ENCODE data around the gene GPC6.

The GPC6 gene

DNA sequence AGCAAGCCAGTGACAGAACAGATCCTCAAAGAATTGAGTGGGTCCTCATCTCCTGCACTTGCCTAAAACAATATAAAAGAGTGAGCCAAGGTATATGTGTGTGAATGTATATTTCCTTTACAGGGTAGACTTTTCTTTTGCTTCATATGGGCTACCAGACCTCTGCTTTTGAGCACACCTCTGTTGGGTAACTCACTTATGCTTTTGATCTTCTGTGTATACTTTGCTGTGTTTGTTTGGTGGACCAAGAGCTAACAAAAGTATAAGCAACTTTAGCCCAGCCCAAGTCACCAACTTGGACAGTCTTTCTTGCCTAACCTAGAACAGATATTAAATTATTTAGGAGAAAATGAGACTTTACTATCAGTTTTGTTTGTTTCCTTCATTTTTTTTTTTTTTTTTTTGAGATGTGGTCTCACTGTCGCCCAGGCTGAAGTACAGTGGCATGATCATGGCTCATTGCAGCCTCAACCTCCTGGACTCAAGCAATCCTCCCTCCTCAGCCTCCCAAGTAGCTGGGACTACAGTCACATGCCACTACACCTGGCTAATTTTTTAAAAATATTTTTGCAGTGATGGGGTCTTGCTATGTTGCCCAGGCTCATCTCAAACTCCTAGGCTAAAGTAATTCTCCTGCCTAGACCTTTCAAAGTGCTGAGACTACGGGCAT, 739.8 kb downstream of the GPC6 start:
- Histone ChIP-seq H2BK5ac (ENCODE audit: low read length) (no peak overlapping the region), H3K4me2 (ENCODE audit: low read length) (no peak overlapping the region), H3K4me1 (ENCODE audit: control insufficient read depth, low read depth, low read length) (peaks cover 1% of the 10 kb centered on the region), H3K23ac (ENCODE audit: low read length) (no peak overlapping the region), H3K79me1 (ENCODE audit: low read length) (no peaks in the 10 kb centered on the region), H4K8ac (ENCODE audit: low read depth, low read length) (no peak overlapping the region), H3K56ac (ENCODE audit: low read length) (no peak overlapping the region), H3K27ac (ENCODE audit: low read depth, low read length) (no peak overlapping the region), H3K27me3 (ENCODE audit: insufficient read depth, low read length, poor library complexity) (no peaks in the 10 kb centered on the region), H2BK15ac (replicated peaks; ENCODE audit: low read depth) (no peak overlapping the region), H2AK5ac (ENCODE audit: low read length) (no peak overlapping the region), H3K36me3 (ENCODE audit: control insufficient read depth, insufficient read depth, low read length) (no peaks in the 10 kb centered on the region), H3K4ac (ENCODE audit: low read depth, low read length) (no peak overlapping the region), H3K4me3 (ENCODE audit: low read length) (no peak overlapping the region), H4K5ac (ENCODE audit: low read length) (no peak overlapping the region), H3K79me2 (ENCODE audit: control insufficient read depth, insufficient read depth, low read length) (no peaks in the 10 kb centered on the region), H3K9ac (ENCODE audit: low read length) (no peak overlapping the region), H2BK120ac (ENCODE audit: low read depth, low read length) (no peak overlapping the region), H3K18ac (ENCODE audit: low read length) (no peak overlapping the region)
- no peak for DNase-seq
- WGBS (ENCODE audit: extremely low coverage, insufficient coverage, low lambda C conversion rate), result no CpG with 5 or more reads among the region's 2 CpGs

DNA sequence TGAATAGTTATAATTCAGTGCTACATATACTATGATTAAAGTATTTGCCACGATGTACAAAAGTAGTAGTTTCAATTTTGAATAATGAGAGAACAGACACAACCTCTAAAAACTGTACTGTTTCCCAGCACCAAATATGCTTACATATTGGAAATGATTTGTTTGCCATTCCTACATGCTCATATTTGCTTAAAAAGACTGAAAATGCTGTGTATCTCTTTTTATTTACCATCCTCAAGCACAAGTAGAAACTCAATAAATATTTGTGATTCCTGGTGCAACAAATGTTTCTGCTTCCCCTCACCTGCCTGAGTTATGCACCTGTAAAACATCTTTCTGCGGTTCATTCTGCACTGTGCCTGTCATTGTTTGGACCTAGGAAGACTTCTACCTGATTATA, 740.7 kb downstream of the GPC6 start:
- no peaks in the 10 kb centered on the region for H3K79me2 ChIP-seq (ENCODE audit: control insufficient read depth, insufficient read depth, low read length)
- H4K8ac ChIP-seq (ENCODE audit: low read depth, low read length), result no peak overlapping the region
- no peak overlapping the region for H3K56ac ChIP-seq (ENCODE audit: low read length)
- no peak for DNase-seq
- H2BK5ac ChIP-seq (ENCODE audit: low read length), result no peak overlapping the region
- H3K9ac ChIP-seq (ENCODE audit: low read length), result no peak overlapping the region
- H3K18ac ChIP-seq (ENCODE audit: low read length), result no peak overlapping the region
- H2AK5ac ChIP-seq (ENCODE audit: low read length), result no peak overlapping the region
- no peak overlapping the region for H3K27ac ChIP-seq (ENCODE audit: low read depth, low read length)
- H4K5ac ChIP-seq (ENCODE audit: low read length), result no peak overlapping the region
- peaks cover 1% of the 10 kb centered on the region for H3K4me1 ChIP-seq (ENCODE audit: control insufficient read depth, low read depth, low read length)
- no peaks in the 10 kb centered on the region for H3K79me1 ChIP-seq (ENCODE audit: low read length)
- H3K4me2 ChIP-seq (ENCODE audit: low read length), result no peak overlapping the region
- H2BK15ac ChIP-seq (replicated peaks; ENCODE audit: low read depth), result no peak overlapping the region
- no peak overlapping the region for H2BK120ac ChIP-seq (ENCODE audit: low read depth, low read length)
- no peak overlapping the region for H3K23ac ChIP-seq (ENCODE audit: low read length)
- H3K36me3 ChIP-seq (ENCODE audit: control insufficient read depth, insufficient read depth, low read length), result no peaks in the 10 kb centered on the region
- no peaks in the 10 kb centered on the region for H3K27me3 ChIP-seq (ENCODE audit: insufficient read depth, low read length, poor library complexity)
- WGBS (ENCODE audit: extremely low coverage, insufficient coverage, low lambda C conversion rate), result no CpG with 5 or more reads among the region's 2 CpGs
- H3K4me3 ChIP-seq (ENCODE audit: low read length), result no peak overlapping the region
- no peak overlapping the region for H3K4ac ChIP-seq (ENCODE audit: low read depth, low read length)

DNA sequence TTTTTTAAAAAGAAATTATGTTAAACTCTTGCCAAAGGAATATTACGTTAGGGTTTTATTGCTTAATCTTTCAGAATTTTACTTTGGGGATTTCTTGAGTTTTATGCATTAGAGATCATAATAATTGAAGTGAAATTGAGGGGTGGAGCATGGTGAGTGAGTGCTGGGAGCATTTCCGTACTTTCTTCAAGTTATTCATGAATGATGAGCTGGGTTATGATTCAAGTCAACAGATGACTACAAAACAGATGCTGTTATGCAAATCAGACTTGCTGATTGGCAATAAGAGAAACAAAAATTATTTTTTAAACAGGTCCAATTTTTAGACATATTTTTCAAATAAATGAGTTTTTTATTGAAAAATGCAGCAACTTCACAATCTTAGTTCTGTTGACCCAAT, 748.6 kb downstream of the GPC6 start:
- H4K8ac ChIP-seq (ENCODE audit: low read depth, low read length), result no peak overlapping the region
- no peak overlapping the region for H3K23ac ChIP-seq (ENCODE audit: low read length)
- DNase-seq, result no peak
- no peaks in the 10 kb centered on the region for H3K27me3 ChIP-seq (ENCODE audit: insufficient read depth, low read length, poor library complexity)
- no peak overlapping the region for H4K5ac ChIP-seq (ENCODE audit: low read length)
- no peaks in the 10 kb centered on the region for H3K79me1 ChIP-seq (ENCODE audit: low read length)
- H3K79me2 ChIP-seq (ENCODE audit: control insufficient read depth, insufficient read depth, low read length), result no peaks in the 10 kb centered on the region
- no peak overlapping the region for H2BK5ac ChIP-seq (ENCODE audit: low read length)
- no peak overlapping the region for H3K18ac ChIP-seq (ENCODE audit: low read length)
- no peak overlapping the region for H3K4me2 ChIP-seq (ENCODE audit: low read length)
- no peak overlapping the region for H2BK120ac ChIP-seq (ENCODE audit: low read depth, low read length)
- H3K9ac ChIP-seq (ENCODE audit: low read length), result no peak overlapping the region
- no peak overlapping the region for H3K27ac ChIP-seq (ENCODE audit: low read depth, low read length)
- H3K56ac ChIP-seq (ENCODE audit: low read length), result no peak overlapping the region
- H3K4ac ChIP-seq (ENCODE audit: low read depth, low read length), result no peak overlapping the region
- no peak overlapping the region for H2BK15ac ChIP-seq (replicated peaks; ENCODE audit: low read depth)
- WGBS (ENCODE audit: extremely low coverage, insufficient coverage, low lambda C conversion rate), result 100% methylated on average over 1 of the region's 2 CpGs
- H2AK5ac ChIP-seq (ENCODE audit: low read length), result no peak overlapping the region
- H3K4me3 ChIP-seq (ENCODE audit: low read length), result no peak overlapping the region
- H3K4me1 ChIP-seq (ENCODE audit: control insufficient read depth, low read depth, low read length), result no peaks in the 10 kb centered on the region
- H3K36me3 ChIP-seq (ENCODE audit: control insufficient read depth, insufficient read depth, low read length), result no peaks in the 10 kb centered on the region

DNA sequence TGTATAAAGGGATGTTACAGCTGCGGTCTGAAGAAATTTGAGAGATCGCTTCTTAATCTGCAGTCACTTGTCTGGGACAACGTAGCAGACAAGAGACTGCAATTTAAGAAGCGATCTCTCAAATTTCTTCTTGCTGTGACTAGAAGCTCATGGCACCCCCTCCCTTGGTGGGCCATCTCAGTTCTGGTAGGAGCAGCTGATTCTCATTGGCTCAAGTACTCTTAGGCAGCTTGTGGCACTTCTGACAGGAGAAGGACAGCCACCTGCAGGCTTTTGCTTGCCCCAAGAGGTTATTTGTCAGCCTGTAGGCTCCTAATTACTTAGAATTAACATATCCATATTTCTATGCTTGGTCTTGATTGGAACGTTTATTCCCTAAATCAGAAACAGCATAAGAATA, 749.9 kb downstream of the GPC6 start:
- no peak overlapping the region for H3K56ac ChIP-seq (ENCODE audit: low read length)
- no peak overlapping the region for H3K4ac ChIP-seq (ENCODE audit: low read depth, low read length)
- H2AK5ac ChIP-seq (ENCODE audit: low read length), result no peak overlapping the region
- no peak overlapping the region for H3K18ac ChIP-seq (ENCODE audit: low read length)
- no peaks in the 10 kb centered on the region for H3K4me1 ChIP-seq (ENCODE audit: control insufficient read depth, low read depth, low read length)
- no peak overlapping the region for H4K5ac ChIP-seq (ENCODE audit: low read length)
- H4K8ac ChIP-seq (ENCODE audit: low read depth, low read length), result no peak overlapping the region
- no peak overlapping the region for H3K23ac ChIP-seq (ENCODE audit: low read length)
- no peaks in the 10 kb centered on the region for H3K27me3 ChIP-seq (ENCODE audit: insufficient read depth, low read length, poor library complexity)
- H3K79me1 ChIP-seq (ENCODE audit: low read length), result no peaks in the 10 kb centered on the region
- no peak overlapping the region for H2BK5ac ChIP-seq (ENCODE audit: low read length)
- no peak overlapping the region for H2BK15ac ChIP-seq (replicated peaks; ENCODE audit: low read depth)
- no peak overlapping the region for H3K9ac ChIP-seq (ENCODE audit: low read length)
- no peak overlapping the region for H3K4me3 ChIP-seq (ENCODE audit: low read length)
- H2BK120ac ChIP-seq (ENCODE audit: low read depth, low read length), result peak overlapping the region; percentile 45
- no peaks in the 10 kb centered on the region for H3K79me2 ChIP-seq (ENCODE audit: control insufficient read depth, insufficient read depth, low read length)
- WGBS (ENCODE audit: extremely low coverage, insufficient coverage, low lambda C conversion rate), result no CpG with 5 or more reads among the region's 5 CpGs
- DNase-seq, result no peak
- H3K27ac ChIP-seq (ENCODE audit: low read depth, low read length), result no peak overlapping the region
- no peaks in the 10 kb centered on the region for H3K36me3 ChIP-seq (ENCODE audit: control insufficient read depth, insufficient read depth, low read length)
- no peak overlapping the region for H3K4me2 ChIP-seq (ENCODE audit: low read length)

DNA sequence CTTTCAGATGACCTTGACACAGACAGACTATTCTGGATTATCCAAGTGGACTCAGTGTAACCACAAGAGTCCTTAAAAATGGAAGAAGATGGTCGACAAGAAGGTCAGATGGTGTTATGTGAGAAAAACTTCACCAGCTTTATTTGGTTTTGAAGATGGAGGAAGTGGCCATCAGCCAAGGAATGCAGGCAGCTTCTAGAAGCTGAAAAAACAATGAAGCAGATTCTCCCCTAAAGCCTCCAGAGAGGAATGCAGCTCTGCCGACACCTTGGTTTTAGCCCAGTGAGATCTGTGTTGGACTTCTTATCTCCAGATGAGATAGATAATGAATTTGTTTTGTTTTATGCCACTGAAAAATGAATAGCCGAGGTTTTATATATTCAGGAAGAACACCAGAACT, 751.4 kb downstream of the GPC6 start:
- H3K18ac ChIP-seq (ENCODE audit: low read length), result no peak overlapping the region
- no peak overlapping the region for H2BK15ac ChIP-seq (replicated peaks; ENCODE audit: low read depth)
- no peak overlapping the region for H3K4me3 ChIP-seq (ENCODE audit: low read length)
- H3K4ac ChIP-seq (ENCODE audit: low read depth, low read length), result no peak overlapping the region
- no CpG with 5 or more reads among the region's 3 CpGs for WGBS (ENCODE audit: extremely low coverage, insufficient coverage, low lambda C conversion rate)
- no peak overlapping the region for H2BK5ac ChIP-seq (ENCODE audit: low read length)
- H2AK5ac ChIP-seq (ENCODE audit: low read length), result no peak overlapping the region
- no peak overlapping the region for H3K23ac ChIP-seq (ENCODE audit: low read length)
- no peaks in the 10 kb centered on the region for H3K36me3 ChIP-seq (ENCODE audit: control insufficient read depth, insufficient read depth, low read length)
- H3K79me2 ChIP-seq (ENCODE audit: control insufficient read depth, insufficient read depth, low read length), result no peaks in the 10 kb centered on the region
- no peaks in the 10 kb centered on the region for H3K4me1 ChIP-seq (ENCODE audit: control insufficient read depth, low read depth, low read length)
- no peak overlapping the region for H3K56ac ChIP-seq (ENCODE audit: low read length)
- H4K8ac ChIP-seq (ENCODE audit: low read depth, low read length), result no peak overlapping the region
- H3K27me3 ChIP-seq (ENCODE audit: insufficient read depth, low read length, poor library complexity), result no peaks in the 10 kb centered on the region
- no peak overlapping the region for H3K4me2 ChIP-seq (ENCODE audit: low read length)
- DNase-seq, result peak; percentile 52
- H3K9ac ChIP-seq (ENCODE audit: low read length), result no peak overlapping the region
- no peak overlapping the region for H3K27ac ChIP-seq (ENCODE audit: low read depth, low read length)
- H4K5ac ChIP-seq (ENCODE audit: low read length), result no peak overlapping the region
- no peaks in the 10 kb centered on the region for H3K79me1 ChIP-seq (ENCODE audit: low read length)
- H2BK120ac ChIP-seq (ENCODE audit: low read depth, low read length), result no peak overlapping the region

DNA sequence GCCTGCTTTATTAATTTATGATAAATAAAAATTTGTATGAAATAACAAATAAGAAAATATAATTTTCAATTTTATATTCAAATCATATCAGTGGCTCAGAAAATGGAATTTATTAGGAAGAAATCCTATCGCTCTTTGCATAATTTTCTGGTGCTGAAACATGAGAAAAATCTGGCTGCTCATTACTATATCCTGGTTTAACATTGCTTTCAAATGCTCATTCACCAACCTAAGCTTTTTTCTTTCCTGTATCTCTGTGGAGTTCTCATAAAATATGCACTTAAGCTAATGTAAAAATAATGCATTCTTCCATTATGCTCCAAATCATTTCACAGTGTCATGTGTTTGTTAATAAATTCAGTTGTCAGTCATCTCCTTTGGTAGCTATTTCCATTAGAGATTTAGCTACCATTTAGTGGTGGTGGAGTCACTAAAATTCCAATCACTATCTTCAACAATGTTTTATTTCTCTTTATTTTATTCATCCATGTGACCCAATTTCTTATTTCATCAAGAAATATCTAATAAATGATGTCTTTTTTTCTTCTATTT, 754.9 kb downstream of the GPC6 start:
- no CpG with 5 or more reads among the region's 1 CpG for WGBS (ENCODE audit: extremely low coverage, insufficient coverage, low lambda C conversion rate)
- H3K27me3 ChIP-seq (ENCODE audit: insufficient read depth, low read length, poor library complexity), result no peaks in the 10 kb centered on the region
- no peak overlapping the region for H2BK15ac ChIP-seq (replicated peaks; ENCODE audit: low read depth)
- H3K23ac ChIP-seq (ENCODE audit: low read length), result no peak overlapping the region
- no peak overlapping the region for H2BK120ac ChIP-seq (ENCODE audit: low read depth, low read length)
- no peak overlapping the region for H3K18ac ChIP-seq (ENCODE audit: low read length)
- H3K4me1 ChIP-seq (ENCODE audit: control insufficient read depth, low read depth, low read length), result no peaks in the 10 kb centered on the region
- no peak overlapping the region for H3K4ac ChIP-seq (ENCODE audit: low read depth, low read length)
- no peaks in the 10 kb centered on the region for H3K79me2 ChIP-seq (ENCODE audit: control insufficient read depth, insufficient read depth, low read length)
- no peak overlapping the region for H2AK5ac ChIP-seq (ENCODE audit: low read length)
- no peak overlapping the region for H3K4me2 ChIP-seq (ENCODE audit: low read length)
- H3K36me3 ChIP-seq (ENCODE audit: control insufficient read depth, insufficient read depth, low read length), result no peaks in the 10 kb centered on the region
- H3K4me3 ChIP-seq (ENCODE audit: low read length), result no peak overlapping the region
- H3K56ac ChIP-seq (ENCODE audit: low read length), result no peak overlapping the region
- H3K27ac ChIP-seq (ENCODE audit: low read depth, low read length), result no peak overlapping the region
- H4K8ac ChIP-seq (ENCODE audit: low read depth, low read length), result no peak overlapping the region
- no peak for DNase-seq
- H3K9ac ChIP-seq (ENCODE audit: low read length), result no peak overlapping the region
- no peak overlapping the region for H2BK5ac ChIP-seq (ENCODE audit: low read length)
- no peak overlapping the region for H4K5ac ChIP-seq (ENCODE audit: low read length)
- H3K79me1 ChIP-seq (ENCODE audit: low read length), result no peaks in the 10 kb centered on the region

Data from mesendoderm (in vitro differentiated cells).